ENCODE results near the gene TMEM271. TPM values are rescaled to one million over a fixed set of nuclear protein-coding genes. Genes with fewer than 3 reads are reported as not detected.
"Not testable (repeated sequence)": the region's sequence is repeated elsewhere in the genome, so short reads cannot be mapped to it uniquely, and the experiment has no call there.

The TMEM271 gene
- total RNA-seq, 1 donor from 2014 or later: not detected

GRCh38 chr4:560731-561291 is 15.3 kb downstream of the TMEM271 start:
- Histone ChIP-seq H4K20me1 (ENCODE audit: low read depth) (no peaks in the 10 kb centered on the region), H3K27me3 (no peaks in the 10 kb centered on the region), H3F3A (ENCODE audit: low read depth) (no peaks in the 10 kb centered on the region), H3K9me3 (ENCODE audit: low read depth) (no peaks in the 10 kb centered on the region), H3K79me2 (ENCODE audit: low read depth) (no peaks in the 10 kb centered on the region), H2AFZ (replicated peaks) (no peak overlapping the region), H3K4me3 (no peak overlapping the region), H3K4me2 (no peak overlapping the region), H3K4me1 (no peaks in the 10 kb centered on the region), H3K36me3 (no peaks in the 10 kb centered on the region), H3K27ac (no peak overlapping the region), H3K9ac (no peak overlapping the region)
- DNase-seq (ENCODE audit: low spot score): no peak
- H3K27me3 Mint-ChIP-seq (ENCODE audit: insufficient read depth, low read depth): peaks cover 8% of the 10 kb centered on the region
- no peaks in the 10 kb centered on the region for H3K4me1 Mint-ChIP-seq
- TF ChIP-seq EZH2 (IDR thresholded peaks at IDR 0.05) (no peak), CTCF (IDR thresholded peaks at IDR 0.05) (no peak), EZH2phosphoT487 (IDR thresholded peaks at IDR 0.05) (no peak)
- H3K27ac Mint-ChIP-seq: no peak overlapping the region
- no peak overlapping the region for H3K4me3 Mint-ChIP-seq
- H3K36me3 Mint-ChIP-seq: no peaks in the 10 kb centered on the region
- peaks cover 35% of the 10 kb centered on the region for H3K9me3 Mint-ChIP-seq

GRCh38 chr4:560061-560460 is 16.0 kb downstream of the TMEM271 start:
- DNase-seq (ENCODE audit: low spot score): no peak
- H3K27me3 ChIP-seq: no peaks in the 10 kb centered on the region
- H3K9ac ChIP-seq: no peak overlapping the region
- H4K20me1 ChIP-seq (ENCODE audit: low read depth): no peaks in the 10 kb centered on the region
- Mint-ChIP-seq H3K36me3 (no peaks in the 10 kb centered on the region), H3K4me1 (no peaks in the 10 kb centered on the region), H3K27ac (no peak overlapping the region), H3K27me3 (ENCODE audit: insufficient read depth, low read depth) (peaks cover 2% of the 10 kb centered on the region), H3K9me3 (peaks cover 29% of the 10 kb centered on the region), H3K4me3 (no peak overlapping the region)
- H3K4me3 ChIP-seq: no peak overlapping the region
- H2AFZ ChIP-seq (replicated peaks): no peak overlapping the region
- H3K36me3 ChIP-seq: no peaks in the 10 kb centered on the region
- H3K4me1 ChIP-seq: no peaks in the 10 kb centered on the region
- no peaks in the 10 kb centered on the region for H3K9me3 ChIP-seq (ENCODE audit: low read depth)
- H3K79me2 ChIP-seq (ENCODE audit: low read depth): no peaks in the 10 kb centered on the region
- H3F3A ChIP-seq (ENCODE audit: low read depth): no peaks in the 10 kb centered on the region
- TF ChIP-seq CTCF (IDR thresholded peaks at IDR 0.05) (no peak), EZH2 (IDR thresholded peaks at IDR 0.05) (no peak), EZH2phosphoT487 (IDR thresholded peaks at IDR 0.05) (no peak)
- no peak overlapping the region for H3K4me2 ChIP-seq
- no peak overlapping the region for H3K27ac ChIP-seq

- no peak overlapping the region for H3K4me3 Mint-ChIP-seq
- no peaks in the 10 kb centered on the region for H3F3A ChIP-seq (ENCODE audit: low read depth)
- TF ChIP-seq CTCF (IDR thresholded peaks at IDR 0.05) (no peak), EZH2phosphoT487 (IDR thresholded peaks at IDR 0.05) (no peak), EZH2 (IDR thresholded peaks at IDR 0.05) (no peak)
- no peaks in the 10 kb centered on the region for H3K4me1 Mint-ChIP-seq
- no peaks in the 10 kb centered on the region for H3K27me3 ChIP-seq
- H3K9me3 ChIP-seq (ENCODE audit: low read depth): no peaks in the 10 kb centered on the region
- no peaks in the 10 kb centered on the region for H3K36me3 ChIP-seq
- peaks cover 17% of the 10 kb centered on the region for H3K9me3 Mint-ChIP-seq
- no peak overlapping the region for H3K4me3 ChIP-seq
- H3K9ac ChIP-seq: no peak overlapping the region
- no peaks in the 10 kb centered on the region for H3K4me1 ChIP-seq
- H3K27ac Mint-ChIP-seq: no peak overlapping the region
- no peak overlapping the region for H3K27ac ChIP-seq
- no peak for DNase-seq (ENCODE audit: low spot score)
- H2AFZ ChIP-seq (replicated peaks): no peak overlapping the region
- H3K79me2 ChIP-seq (ENCODE audit: low read depth): no peaks in the 10 kb centered on the region
- H3K27me3 Mint-ChIP-seq (ENCODE audit: insufficient read depth, low read depth): peaks cover 1% of the 10 kb centered on the region
- no peaks in the 10 kb centered on the region for H3K36me3 Mint-ChIP-seq
- H4K20me1 ChIP-seq (ENCODE audit: low read depth): no peaks in the 10 kb centered on the region
- no peak overlapping the region for H3K4me2 ChIP-seq
These were observed 20.4 kb downstream of the TMEM271 start for GRCh38 chr4:555566-556275.

- H3K27ac Mint-ChIP-seq, H3K4me3 Mint-ChIP-seq, H3K36me3 ChIP-seq: not testable (repeated sequence)
These were observed 21.2 kb downstream of the TMEM271 start for GRCh38 chr4:554793-555320.

More at GRCh38 chr4:554793-555320, 21.2 kb downstream of the TMEM271 start:
- H3K27me3 ChIP-seq; H3K4me1 Mint-ChIP-seq; H3F3A ChIP-seq (ENCODE audit: low read depth); H3K36me3 Mint-ChIP-seq; H2AFZ ChIP-seq (replicated peaks); H3K27me3 Mint-ChIP-seq (ENCODE audit: insufficient read depth, low read depth); H3K4me1 ChIP-seq; H3K9ac ChIP-seq; H3K4me2 ChIP-seq; H3K79me2 ChIP-seq (ENCODE audit: low read depth); H3K9me3 ChIP-seq (ENCODE audit: low read depth); H3K4me3 ChIP-seq; H4K20me1 ChIP-seq (ENCODE audit: low read depth); DNase-seq (ENCODE audit: low spot score); H3K27ac ChIP-seq: not testable (repeated sequence)
- peaks cover 18% of the 10 kb centered on the region for H3K9me3 Mint-ChIP-seq

All from neural progenitor cell (in vitro differentiated cells).